HepG2 (cell line): ENCODE data around the gene CRYM. TPM values are rescaled to one million over a fixed set of nuclear protein-coding genes. Genes with fewer than 3 reads are reported as not detected.

Experiments
- ATAC-seq: fragments of 200-7000 bp; cut with Tn5 transposase; 3 replicates; pipeline ENCODE4 v1.9.1; 2020; ENCODE audit warnings: mild to moderate bottlenecking, moderate library complexity
- BruUV-seq: library from RNA; stranded (reverse); fragments of 400-500 nt; replicated peaks from 2 replicates; lab custom pipeline; 2021; lab: Mats Ljungman, UMichigan
- CTCF ChIA-PET: fragments of 300-600 bp; formaldehyde crosslinking; extraction: SDS; loops from one replicate; lab custom pipeline; 2021; ENCODE audit warnings: low total read pairs, inconsistent platforms, low intra/inter-chr PET ratio; lab: Yijun Ruan, JAX
- POLR2A ChIA-PET: fragments of 350-600 bp; sonication (Branson Sonifier 250); formaldehyde crosslinking; loops from one replicate; lab custom pipeline; 2020; ENCODE audit warnings: antibody characterized with exemption, inconsistent platforms; lab: Yijun Ruan, JAX
- DNase-seq: peaks from one replicate; pipeline ENCODE4 v3.0.0-alpha.2; 2015; ENCODE audit warnings: low spot score
- FAIRE-seq: peaks from 3 replicates; lab custom pipeline; 2011; peaks lifted over from hg19 to GRCh38; lab: Jason Lieb, UNC
- H2AFZ ChIP-seq: one replicate; pipeline ENCODE4 v1.6.1; 2011; ENCODE audit warnings: low read length, inconsistent platforms
- H3K27ac ChIP-seq: fragments of 300-600 bp; 3 replicates; pipeline ENCODE4 v1.8.0; 2011; ENCODE audit warnings: mixed run types, mild to moderate bottlenecking, mixed read lengths, low read length, inconsistent platforms; ENCODE audit not compliant: insufficient read depth; ENCODE audit errors: extremely low read length
- H3K27me3 ChIP-seq, 2 experiments: fragments of 200-600 bp in 1 of 2; 2 replicates in 1 of 2; 3 replicates in 1 of 2; pipeline versions ENCODE4 v1.6.0 to v1.8.0; 2011; ENCODE audit warnings: low read length in 2 of 2, mild to moderate bottlenecking in 2 of 2, moderate library complexity in 2 of 2, inconsistent platforms in 1 of 2; ENCODE audit not compliant: insufficient read depth in 2 of 2, control insufficient read depth in 1 of 2
- H3K36me3 ChIP-seq, 2 experiments: fragments of 200-600 bp in 1 of 2; replicated peaks in 1 of 2; 2 replicates in 1 of 2; 3 replicates in 1 of 2; pipeline versions ENCODE4 v1.5.1 to v1.8.0; 2011; ENCODE audit warnings: low read length in 2 of 2, inconsistent platforms in 1 of 2; ENCODE audit not compliant: insufficient read depth in 2 of 2, control insufficient read depth in 1 of 2
- H3K4me1 ChIP-seq: 2 replicates; pipeline ENCODE4 v1.5.1; 2012; ENCODE audit warnings: low read length, inconsistent platforms; ENCODE audit not compliant: insufficient read depth
- H3K4me2 ChIP-seq: 2 replicates; pipeline ENCODE4 v1.6.0; 2011; ENCODE audit warnings: low read depth, low read length, inconsistent platforms
- H3K4me3 ChIP-seq, 3 experiments: fragments of 200-600 bp in 1 of 3; sonication (generic), shearing (Covaris generic) in 1 of 3; replicated peaks in 1 of 3; 2 replicates each; pipeline ENCODE4 v1.5.1; 2011 to 2016; ENCODE audit warnings: low read length in 3 of 3, inconsistent platforms in 2 of 3, low read depth in 2 of 3, mild to moderate bottlenecking in 2 of 3, control low read depth in 1 of 3, mixed read lengths in 1 of 3; ENCODE audit not compliant: insufficient read depth in 1 of 3
- H3K79me2 ChIP-seq: one replicate; pipeline ENCODE4 v1.6.1; 2011; ENCODE audit warnings: low read length, inconsistent platforms; ENCODE audit not compliant: insufficient read depth
- H3K9ac ChIP-seq: 2 replicates; pipeline ENCODE4 v1.6.0; 2011; ENCODE audit warnings: mild to moderate bottlenecking, low read depth, low read length, inconsistent platforms; ENCODE audit not compliant: insufficient read depth
- H3K9me3 ChIP-seq: 2 replicates; pipeline ENCODE4 v1.5.1; 2012; ENCODE audit warnings: mild to moderate bottlenecking, low read length
- H4K20me1 ChIP-seq: 2 replicates; pipeline ENCODE4 v1.6.0; 2011; ENCODE audit warnings: inconsistent platforms, mild to moderate bottlenecking, low read length, moderate library complexity; ENCODE audit not compliant: insufficient read depth
- GABPA ChIP-seq, 2 experiments: IDR thresholded peaks; 2 replicates each; pipeline ENCODE4 v1.6.1; 2011 to 2016; ENCODE audit warnings: low read depth in 2 of 2, low read length in 1 of 2, missing biosample characterization in 1 of 2, missing genetic modification characterization in 1 of 2
- HNRNPK ChIP-seq: fragments of 200-400 bp; formaldehyde crosslinking; IDR thresholded peaks from 2 replicates; pipeline ENCODE4 v1.6.1; 2018; ENCODE audit warnings: low read length, low read depth, moderate library complexity, mild to moderate bottlenecking; ENCODE audit not compliant: poor library complexity, severe bottlenecking
- ZNF547 ChIP-seq: sonication (generic); formaldehyde crosslinking; IDR thresholded peaks from 2 replicates; pipeline ENCODE4 v1.5.1; 2020; ENCODE audit warnings: mild to moderate bottlenecking, missing genetic modification reagents
- ZNF678 ChIP-seq: sonication (generic); formaldehyde crosslinking; IDR thresholded peaks from 2 replicates; pipeline ENCODE4 v1.4.0; 2020; ENCODE audit warnings: mild to moderate bottlenecking, missing genetic modification reagents
- ZSCAN25 ChIP-seq: sonication (generic); formaldehyde crosslinking; IDR thresholded peaks from 2 replicates; pipeline ENCODE4 v1.8.0; 2022; ENCODE audit warnings: mild to moderate bottlenecking, missing genetic modification reagents
- WGBS: methylation state at CpG from one replicate; pipeline ENCODE4 v1.1.6; 2017; ENCODE audit warnings: low lambda C conversion rate; 5-methylcytosine and 5-hydroxymethylcytosine counted together
- in situ Hi-C: cut with HindIII; loops from 2 replicates; pipeline ENCODE4 v1.10.0; 2017; ENCODE audit warnings: low pct_unique_long_range_greater_than_20kb; ENCODE audit not compliant: extremely low pct_ligation_motif_present
- intact Hi-C: fragments of 100-400 bp; cut with micrococcal nuclease; formaldehyde crosslinking; loops from one replicate; pipeline ENCODE4 v1.10.0; 2022; ENCODE audit not compliant: unreplicated experiment
- polyA plus RNA-seq, 8 experiments: library from polyadenylated mRNA; depleted of rRNA in 3 of 8; stranded (reverse) in 7 of 8; unstranded in 1 of 8; fragments of >200 nt; fragmentation: Illumina TruSeq in 4 of 8; extraction: Trizol in 4 of 8; gene quantifications; 2 replicates each; pipeline versions ENCODE4 v1.2.1 to v1.2.3, GENCODE V29; 2011 to 2016; ENCODE audit warnings: low read depth in 4 of 8, missing spikeins in 1 of 8, mixed read lengths in 1 of 8; ENCODE audit not compliant: insufficient read depth in 1 of 8
- total RNA-seq, 5 experiments: library from RNA; depleted of rRNA; stranded (reverse); fragments of >200 nt; fragmentation: Illumina TruSeq; extraction: Trizol; gene quantifications; 2 replicates each; pipeline ENCODE4 v1.2.3, GENCODE V29; 2016; ENCODE audit warnings: low read depth in 1 of 5

CRYM gene
- total and polyA plus RNA-seq, 2 of the 13 experiments (the other 11 are each of a cell fraction or from before 2014, with no cell fraction given), result 1.9 to 2.2 TPM

DNA sequence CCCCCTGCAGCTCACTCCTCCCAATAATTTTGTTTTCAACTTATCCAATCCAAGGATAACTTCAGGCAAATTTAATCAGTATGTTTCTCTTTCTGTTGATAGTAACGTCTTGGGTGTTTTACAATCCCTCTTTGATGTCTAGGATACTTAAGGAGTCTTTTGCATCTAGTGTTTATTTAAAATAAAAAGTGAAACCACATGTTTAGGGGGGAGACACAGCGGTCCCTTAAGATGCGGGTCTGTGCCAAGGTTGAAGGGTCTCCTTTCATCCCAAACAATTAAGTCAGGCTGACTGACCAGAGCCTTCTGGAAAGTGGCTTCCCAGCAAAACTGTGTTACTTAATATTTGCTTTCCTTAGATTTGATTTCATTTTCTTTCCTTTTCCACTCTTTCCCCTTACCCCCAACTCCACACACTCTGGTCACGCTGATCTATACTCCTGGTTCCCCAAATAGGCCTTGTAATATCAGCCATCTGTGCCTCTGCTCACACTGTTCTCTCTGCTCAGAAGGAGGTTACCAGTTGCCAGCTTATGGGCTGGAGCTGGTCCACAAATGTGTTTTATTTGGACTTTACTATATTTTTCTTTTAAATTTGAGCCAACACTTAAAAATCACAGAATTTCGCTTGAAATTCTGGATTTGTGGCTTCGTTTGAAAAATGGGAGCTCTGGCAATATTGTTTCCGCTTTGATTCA lies 33.4 kb downstream of the CRYM start:
- ChIA-PET CTCF (no interaction called here), POLR2A (interaction anchor here (0.7 to 2.6 kb wide), 3 partner anchors 11 to 438 kb away, joined by 3 to 11 read pairs (median 4); partner anchors contain the start of genes ANKS4B, ERI2 and REXO5)
- H3K9ac ChIP-seq, result no peak overlapping the region
- no peak overlapping the region for H2AFZ ChIP-seq
- peaks cover 32% of the 10 kb centered on the region for H3K79me2 ChIP-seq
- H3K4me1 ChIP-seq, result peaks cover 43% of the 10 kb centered on the region
- no TSS peak for BruUV-seq
- H3K4me2 ChIP-seq, result no peak overlapping the region
- no peak overlapping the region for H3K4me3 ChIP-seq
- no peak for DNase-seq
- intact Hi-C loops (no loop called here), in situ Hi-C loops (no loop called here)
- H3K27me3 ChIP-seq, result no peaks in the 10 kb centered on the region
- H3K9me3 ChIP-seq, result no peaks in the 10 kb centered on the region
- H3K36me3 ChIP-seq, result peaks cover 8 to 23% of the 10 kb centered on the region in 2 experiments
- H3K27ac ChIP-seq, result peak overlapping the region; percentile 14
- H4K20me1 ChIP-seq, result no peaks in the 10 kb centered on the region
- TF ChIP-seq HNRNPK (peak; percentile 63), ZSCAN25 (CRISPR knock-in tag) (no peak)
- 97% methylated on average over 7 of the region's 7 CpGs for WGBS
- peak; percentile 8 for FAIRE-seq
- peak; percentile 45; the same call in 1 of the 3 replicates for ATAC-seq

- Histone ChIP-seq H4K20me1 (no peaks in the 10 kb centered on the region), H2AFZ (no peak overlapping the region), H3K9ac (no peak overlapping the region), H3K4me3 (no peak overlapping the region), H3K9me3 (no peaks in the 10 kb centered on the region), H3K36me3 (peaks cover 7 to 18% of the 10 kb centered on the region in 2 experiments)
- BruUV-seq, result no TSS peak
- intact Hi-C loops, result no loop called here
- in situ Hi-C loops, result no loop called here
- no peak for TF ChIP-seq ZNF547 (CRISPR knock-in tag)
- no peak for TF ChIP-seq ZNF678 (CRISPR knock-in tag)
- TF ChIP-seq GABPA (IDR thresholded peaks at IDR 0.05; ENCODE audit: low read depth, low read length), result no peak
- no peak for TF ChIP-seq GABPA (CRISPR knock-in tag; IDR thresholded peaks at IDR 0.05; ENCODE audit: low read depth)
- TF ChIP-seq, all 625 proteins: peak for 0
- Histone ChIP-seq H3K27me3 (no peaks in the 10 kb centered on the region), H3K4me2 (no peak overlapping the region), H3K27ac (no peak overlapping the region), H3K4me1 (peaks cover 57% of the 10 kb centered on the region), H3K79me2 (peaks cover 37% of the 10 kb centered on the region)
- no peak for ATAC-seq
- no peak for DNase-seq
- FAIRE-seq, result no peak
- POLR2A ChIA-PET, result interaction anchor here (1.6 to 2.6 kb wide), 2 partner anchors 9 kb away, joined by 8 to 11 read pairs; partner anchors contain the start of gene ANKS4B
- WGBS, result 54% methylated on average over 2 of the region's 2 CpGs
- CTCF ChIA-PET, result no interaction called here
These were observed 35.3 kb downstream of the CRYM start for GRCh38 chr16:21242756-21243155.
